GM18498 (cell line): Measurements from ENCODE around the gene SYNGR1.
"Not testable (repeated sequence)": the region's sequence is repeated elsewhere in the genome, so short reads cannot be mapped to it uniquely, and the experiment has no call there.

Experiments used
- ATAC-seq: cut with Tn5 transposase; IDR thresholded peaks from one replicate; pipeline ENCODE4 v1.9.1; 2021; ENCODE audit warnings: mild to moderate bottlenecking, moderate library complexity; ENCODE audit not compliant: unreplicated experiment

The SYNGR1 gene

GRCh38 chr22:39316440-39317083, 33.2 kb upstream of the SYNGR1 start:
- no peak for ATAC-seq

- ATAC-seq = no peak
These were observed 32.6 kb upstream of the SYNGR1 start for GRCh38 chr22:39317084-39317774.

GRCh38 chr22:39317775-39318506, 31.9 kb upstream of the SYNGR1 start:
- ATAC-seq = no peak

- ATAC-seq = no peak
These were observed 31.1 kb upstream of the SYNGR1 start for GRCh38 chr22:39318507-39319283.

- ATAC-seq = peak; percentile 87
These were observed 30.3 kb upstream of the SYNGR1 start, which contains the start of gene RPL3 for GRCh38 chr22:39319284-39320022. TSS of gene RPL3 (minus strand) at chr22:39319623. CDS start at chr22:39319597, 26 bp downstream.

GRCh38 chr22:39320616-39321029, 29.2 kb upstream of the SYNGR1 start:
- not testable (repeated sequence) for ATAC-seq

- ATAC-seq = no peak
These were observed 24.3 kb upstream of the SYNGR1 start for GRCh38 chr22:39325392-39325932.

GRCh38 chr22:39327995-39328754, 21.6 kb upstream of the SYNGR1 start:
- no peak for ATAC-seq

- not testable (repeated sequence) for ATAC-seq
These were observed 19.2 kb upstream of the SYNGR1 start for GRCh38 chr22:39330553-39330952.

- ATAC-seq = no peak
These were observed 17.2 kb upstream of the SYNGR1 start for GRCh38 chr22:39332441-39333064.

GRCh38 chr22:39336411-39336810, 13.4 kb upstream of the SYNGR1 start:
- ATAC-seq = no peak

GRCh38 chr22:39339775-39340174, 10.0 kb upstream of the SYNGR1 start:
- not testable (repeated sequence) for ATAC-seq

- no peak for ATAC-seq
These were observed 8.6 kb upstream of the SYNGR1 start for GRCh38 chr22:39341179-39341578.

- ATAC-seq = no peak
These were observed 6.3 kb upstream of the SYNGR1 start for GRCh38 chr22:39343259-39344045.

GRCh38 chr22:39344046-39344390, 5.8 kb upstream of the SYNGR1 start:
- no peak for ATAC-seq

GRCh38 chr22:39345231-39345630, 4.6 kb upstream of the SYNGR1 start:
- no peak for ATAC-seq

GRCh38 chr22:39348909-39349505, 784 bp upstream of the SYNGR1 start:
- ATAC-seq = no peak

- no peak for ATAC-seq
These were observed 255 bp upstream of the SYNGR1 start for GRCh38 chr22:39349506-39349966.
